CD8-positive, alpha-beta memory T cell (primary cell): ENCODE data around the gene MOB4. TPM values are rescaled to one million over a fixed set of nuclear protein-coding genes. Genes with fewer than 3 reads are reported as not detected.

Experiments
- CTCF ChIA-PET: fragments of 350-600 bp; sonication (Branson Sonifier 250); formaldehyde crosslinking; loops from one replicate; lab custom pipeline; 2021; ENCODE audit warnings: antibody characterized with exemption; lab: Charles Lee
- POLR2A ChIA-PET: fragments of 350-600 bp; sonication (Branson Sonifier 250); formaldehyde crosslinking; loops from one replicate; lab custom pipeline; 2021; ENCODE audit warnings: antibody characterized with exemption; lab: Charles Lee
- DNase-seq, 5 donors: peaks; one replicate each; pipeline versions ENCODE4 v3.0.0 to v3.0.0-alpha.2; 2020 to 2022; ENCODE audit warnings: mixed read lengths in 1 of 5
- H3K27ac ChIP-seq: one replicate; pipeline ENCODE4 v1.7.0; 2013; ENCODE audit warnings: low read depth, mild to moderate bottlenecking, low read length, moderate library complexity
- H3K27me3 ChIP-seq: 2 replicates; pipeline ENCODE4 v1.7.0; 2013; ENCODE audit warnings: low read length, mild to moderate bottlenecking; ENCODE audit not compliant: insufficient read depth, poor library complexity, severe bottlenecking
- H3K36me3 ChIP-seq: 2 replicates; pipeline ENCODE4 v1.7.0; 2013; ENCODE audit warnings: mild to moderate bottlenecking, low read length, moderate library complexity; ENCODE audit not compliant: insufficient read depth
- H3K4me1 ChIP-seq: 2 replicates; pipeline ENCODE4 v1.7.0; 2013; ENCODE audit warnings: mild to moderate bottlenecking, low read length, moderate library complexity; ENCODE audit not compliant: insufficient read depth
- H3K4me3 ChIP-seq: 2 replicates; pipeline ENCODE4 v1.7.0; 2013; ENCODE audit warnings: mild to moderate bottlenecking, low read length
- H3K9me3 ChIP-seq: 2 replicates; pipeline ENCODE4 v1.7.0; 2013; ENCODE audit warnings: mild to moderate bottlenecking, low read length
- H3K27ac Mint-ChIP-seq, 8 donors: one replicate each; pipeline ENCODE4 v1.8.0; 2020 to 2021; ENCODE audit warnings: mixed read lengths in 8 of 8, mild to moderate bottlenecking in 6 of 8, inconsistent platforms in 3 of 8, moderate library complexity in 3 of 8
- H3K27me3 Mint-ChIP-seq, 2 donors: one replicate each; pipeline ENCODE4 v1.8.0; 2020 to 2021; ENCODE audit warnings: mixed read lengths in 2 of 2, mild to moderate bottlenecking in 1 of 2, moderate library complexity in 1 of 2
- H3K36me3 Mint-ChIP-seq, 3 donors: one replicate each; pipeline ENCODE4 v1.8.0; 2020 to 2021; ENCODE audit warnings: mixed read lengths in 3 of 3, inconsistent platforms in 1 of 3, mild to moderate bottlenecking in 1 of 3
- H3K4me1 Mint-ChIP-seq, 3 donors: one replicate each; pipeline ENCODE4 v1.8.0; 2020 to 2021; ENCODE audit warnings: mixed read lengths in 3 of 3, inconsistent platforms in 1 of 3, mild to moderate bottlenecking in 1 of 3
- H3K4me3 Mint-ChIP-seq, 7 donors: one replicate each; pipeline ENCODE4 v1.8.0; 2020 to 2021; ENCODE audit warnings: mixed read lengths in 7 of 7, mild to moderate bottlenecking in 6 of 7, moderate library complexity in 4 of 7, inconsistent platforms in 2 of 7
- H3K9me3 Mint-ChIP-seq, 5 donors: one replicate each; pipeline ENCODE4 v1.8.0; 2020 to 2022; ENCODE audit warnings: mixed read lengths in 5 of 5, mild to moderate bottlenecking in 3 of 5, moderate library complexity in 2 of 5, inconsistent platforms in 1 of 5
- polyA plus RNA-seq: library from polyadenylated mRNA; unstranded; fragments of 300-500 nt; fragmentation: Illumina TruSeq; gene quantifications from one replicate; pipeline ENCODE4 v1.2.3, GENCODE V29; 2021
- total RNA-seq, 2 experiments: library from RNA; stranded (reverse); gene quantifications; one replicate each; pipeline ENCODE4 v1.2.3, GENCODE V29; 2021

Gene MOB4
- total and polyA plus RNA-seq, 3 experiments from 2014 or later, result 21.9 to 26.2 (median 26.1) TPM

DNA sequence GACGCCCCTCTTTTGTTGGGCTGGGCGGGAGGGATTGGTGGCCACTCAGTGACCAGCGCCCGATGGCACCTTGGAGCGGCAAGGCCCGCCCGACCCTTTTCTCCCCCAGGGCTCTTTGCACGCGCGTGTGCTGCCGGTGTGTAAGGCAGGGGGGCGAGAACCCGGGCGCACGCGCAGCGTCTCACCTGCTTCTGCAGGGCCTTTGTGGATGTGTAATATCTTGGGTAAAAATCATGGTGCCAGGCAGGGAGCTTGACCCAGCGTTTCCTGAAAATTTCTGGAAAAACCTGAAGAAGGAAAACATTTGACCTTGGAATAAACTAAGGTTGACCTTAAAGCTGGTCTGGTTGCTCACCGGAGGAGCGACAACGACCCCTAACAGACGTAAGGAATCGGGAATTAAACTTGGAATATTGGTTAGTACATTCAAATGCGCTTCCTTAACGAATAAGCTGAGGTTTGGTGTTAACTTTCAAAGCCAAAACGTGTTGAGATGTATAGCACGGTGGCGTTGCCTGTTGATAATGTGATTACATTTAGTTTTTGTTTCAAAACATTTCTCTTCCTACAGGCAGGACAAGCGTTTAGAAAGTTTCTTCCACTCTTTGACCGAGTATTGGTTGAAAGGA is 15.2 kb upstream of the MOB4 start:
- Mint-ChIP-seq H3K27me3 (no peaks in the 10 kb centered on the region), H3K36me3 (peaks cover 0 to 75% (median 0%) of the 10 kb centered on the region in 3 donors), H3K9me3 (no peaks in the 10 kb centered on the region), H3K27ac (peak overlapping the region; percentile 86 to 99 (median 98)), H3K4me3 (peak overlapping the region; percentile 87 to 99 (median 90)), H3K4me1 (peaks cover 55 to 64% (median 63%) of the 10 kb centered on the region in 3 donors)
- POLR2A ChIA-PET, result interaction anchor here (1.0 to 6.4 kb wide), 5 partner anchors 14 to 373 kb away, joined by 3 to 101 read pairs (median 25); partner anchors contain the start of genes COQ10B, MARS2, MOB4 and SF3B1
- peaks cover 50% of the 10 kb centered on the region for H3K4me1 ChIP-seq
- DNase-seq, result peak in 2 of 5 donors; percentile 18 to 21
- H3K4me3 ChIP-seq, result peak overlapping the region; percentile 95
- H3K36me3 ChIP-seq, result peaks cover 15% of the 10 kb centered on the region
- no peaks in the 10 kb centered on the region for H3K9me3 ChIP-seq
- H3K27me3 ChIP-seq, result no peaks in the 10 kb centered on the region
- CTCF ChIA-PET, result interaction anchor here (1.0 to 3.4 kb wide), 8 partner anchors 8 to 205 kb away, joined by 3 to 14 read pairs (median 4); partner anchors contain the start of genes MARS2, MOB4 and SF3B1
- peak overlapping the region; percentile 90 for H3K27ac ChIP-seq

GRCh38 chr2:197502201-197502600 is 13.7 kb upstream of the MOB4 start:
- no peak for DNase-seq
- Histone ChIP-seq H3K9me3 (no peaks in the 10 kb centered on the region), H3K4me3 (peak overlapping the region; percentile 95), H3K4me1 (peaks cover 34% of the 10 kb centered on the region), H3K27me3 (no peaks in the 10 kb centered on the region), H3K27ac (peak overlapping the region; percentile 50), H3K36me3 (peaks cover 4% of the 10 kb centered on the region)
- H3K4me1 Mint-ChIP-seq, result peaks cover 40 to 51% (median 48%) of the 10 kb centered on the region in 3 donors
- H3K36me3 Mint-ChIP-seq, result peaks cover 0 to 59% (median 0%) of the 10 kb centered on the region in 3 donors
- peak overlapping the region; percentile 86 to 99 (median 98) for H3K27ac Mint-ChIP-seq
- CTCF ChIA-PET, result interaction anchor here (0.9 kb wide), 1 partner anchor 98 kb away, joined by 3 read pairs; no protein-coding TSS in a partner anchor
- no peaks in the 10 kb centered on the region for H3K27me3 Mint-ChIP-seq
- H3K4me3 Mint-ChIP-seq, result peak overlapping the region; percentile 87 to 99 (median 90)
- POLR2A ChIA-PET, result interaction anchor here (0.7 to 6.4 kb wide), 3 partner anchors 13 to 67 kb away, joined by 3 to 101 read pairs (median 9); partner anchors contain the start of genes MOB4 and SF3B1
- H3K9me3 Mint-ChIP-seq, result no peaks in the 10 kb centered on the region

GRCh38 chr2:197502685-197503084 is 13.2 kb upstream of the MOB4 start:
- no peak overlapping the region for H3K27ac ChIP-seq
- Mint-ChIP-seq H3K4me3 (peak overlapping the region; percentile 87 to 99 (median 90)), H3K36me3 (peaks cover 0 to 55% (median 0%) of the 10 kb centered on the region in 3 donors), H3K9me3 (no peaks in the 10 kb centered on the region), H3K4me1 (peaks cover 35 to 46% (median 43%) of the 10 kb centered on the region in 3 donors), H3K27ac (peak overlapping the region; percentile 86 to 99 (median 98)), H3K27me3 (no peaks in the 10 kb centered on the region)
- no peaks in the 10 kb centered on the region for H3K9me3 ChIP-seq
- ChIA-PET POLR2A (interaction anchor here (1.8 to 6.4 kb wide), 2 partner anchors 12 to 68 kb away, joined by 9 to 101 read pairs; partner anchors contain the start of genes MOB4 and SF3B1), CTCF (interaction anchor here (0.9 kb wide), 1 partner anchor 97 kb away, joined by 3 read pairs; no protein-coding TSS in a partner anchor)
- no peak overlapping the region for H3K4me3 ChIP-seq
- no peaks in the 10 kb centered on the region for H3K27me3 ChIP-seq
- peaks cover 30% of the 10 kb centered on the region for H3K4me1 ChIP-seq
- no peak for DNase-seq
- peaks cover 4% of the 10 kb centered on the region for H3K36me3 ChIP-seq

GRCh38 chr2:197504000-197504399 is 11.9 kb upstream of the MOB4 start:
- H3K4me3 ChIP-seq, result no peak overlapping the region
- POLR2A ChIA-PET, result interaction anchor here (0.7 to 6.4 kb wide), 2 partner anchors 11 to 1314 kb away, joined by 3 to 101 read pairs; partner anchors contain the start of gene MOB4
- H3K27me3 Mint-ChIP-seq, result no peaks in the 10 kb centered on the region
- H3K27me3 ChIP-seq, result no peaks in the 10 kb centered on the region
- peaks cover 20% of the 10 kb centered on the region for H3K4me1 ChIP-seq
- peaks cover 4% of the 10 kb centered on the region for H3K36me3 ChIP-seq
- peak overlapping the region in 4 of 8 donors; percentile 17 to 76 (median 47) for H3K27ac Mint-ChIP-seq
- peaks cover 25 to 33% (median 30%) of the 10 kb centered on the region in 3 donors for H3K4me1 Mint-ChIP-seq
- no peak for DNase-seq
- peaks cover 0 to 44% (median 0%) of the 10 kb centered on the region in 3 donors for H3K36me3 Mint-ChIP-seq
- CTCF ChIA-PET, result no interaction called here
- H3K4me3 Mint-ChIP-seq, result peak overlapping the region in 1 of 7 donors; percentile 85
- H3K9me3 ChIP-seq, result no peaks in the 10 kb centered on the region
- no peaks in the 10 kb centered on the region for H3K9me3 Mint-ChIP-seq
- no peak overlapping the region for H3K27ac ChIP-seq

GRCh38 chr2:197504512-197504911 is 11.4 kb upstream of the MOB4 start:
- Mint-ChIP-seq H3K4me1 (peaks cover 25 to 32% (median 30%) of the 10 kb centered on the region in 3 donors), H3K4me3 (no peak overlapping the region), H3K27ac (peak overlapping the region in 5 of 8 donors; percentile 17 to 76 (median 24)), H3K36me3 (peaks cover 0 to 41% (median 0%) of the 10 kb centered on the region in 3 donors), H3K27me3 (no peaks in the 10 kb centered on the region), H3K9me3 (no peaks in the 10 kb centered on the region)
- Histone ChIP-seq H3K27ac (no peak overlapping the region), H3K4me1 (peaks cover 20% of the 10 kb centered on the region), H3K36me3 (peaks cover 4% of the 10 kb centered on the region), H3K27me3 (no peaks in the 10 kb centered on the region), H3K9me3 (no peaks in the 10 kb centered on the region), H3K4me3 (no peak overlapping the region)
- ChIA-PET CTCF (no interaction called here), POLR2A (interaction anchor here (0.7 kb wide), 1 partner anchor 1314 kb away, joined by 3 read pairs; no protein-coding TSS in a partner anchor)
- no peak for DNase-seq

DNA sequence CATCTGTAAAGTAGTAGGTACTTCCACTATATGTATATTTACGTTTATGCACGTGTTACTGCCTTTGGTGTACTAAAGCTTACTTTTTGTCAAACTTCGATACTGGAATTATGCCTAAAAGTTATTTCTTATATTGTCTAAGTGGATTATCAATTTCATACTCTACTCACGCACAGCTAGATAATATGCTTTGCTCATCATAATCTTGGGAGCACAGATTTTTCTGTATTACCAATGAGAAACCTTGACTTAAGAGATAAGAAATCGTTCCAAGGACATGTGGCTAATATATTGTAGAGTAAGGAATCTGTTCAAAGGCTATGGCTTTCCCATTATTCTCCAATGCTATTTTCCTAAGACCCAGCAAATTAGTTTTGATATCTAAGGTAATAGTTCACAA is 9.2 kb upstream of the MOB4 start:
- ChIA-PET POLR2A (no interaction called here), CTCF (interaction anchor here (0.6 to 2.1 kb wide), 2 partner anchors 9 to 32 kb away, joined by 3 to 9 read pairs; partner anchors contain the start of gene MOB4)
- Mint-ChIP-seq H3K27ac (peak overlapping the region in 1 of 8 donors; percentile 76), H3K36me3 (peaks cover 0 to 29% (median 0%) of the 10 kb centered on the region in 3 donors), H3K4me3 (no peak overlapping the region), H3K4me1 (peaks cover 16 to 23% (median 21%) of the 10 kb centered on the region in 3 donors), H3K9me3 (no peaks in the 10 kb centered on the region), H3K27me3 (no peaks in the 10 kb centered on the region)
- H3K36me3 ChIP-seq, result peaks cover 4% of the 10 kb centered on the region
- no peaks in the 10 kb centered on the region for H3K27me3 ChIP-seq
- no peak overlapping the region for H3K4me3 ChIP-seq
- no peak for DNase-seq
- H3K9me3 ChIP-seq, result no peaks in the 10 kb centered on the region
- peaks cover 15% of the 10 kb centered on the region for H3K4me1 ChIP-seq
- no peak overlapping the region for H3K27ac ChIP-seq

GRCh38 chr2:197513915-197514314 is 2.0 kb upstream of the MOB4 start:
- H3K27ac Mint-ChIP-seq, result peak overlapping the region in 5 of 8 donors; percentile 32 to 97 (median 92)
- ChIA-PET CTCF (interaction anchor here (1.2 kb wide), 1 partner anchor 14 kb away, joined by 4 read pairs; the partner anchor contains the start of genes HSPD1 and HSPE1), POLR2A (interaction anchor here (5.4 kb wide), 1 partner anchor 13 kb away, joined by 101 read pairs; the partner anchor contains the start of genes HSPD1 and HSPE1)
- Histone ChIP-seq H3K4me3 (no peak overlapping the region), H3K9me3 (no peaks in the 10 kb centered on the region), H3K27me3 (no peaks in the 10 kb centered on the region), H3K36me3 (no peaks in the 10 kb centered on the region), H3K4me1 (peaks cover 18% of the 10 kb centered on the region), H3K27ac (no peak overlapping the region)
- H3K27me3 Mint-ChIP-seq, result no peaks in the 10 kb centered on the region
- DNase-seq, result no peak
- peaks cover 24 to 40% (median 27%) of the 10 kb centered on the region in 3 donors for H3K4me1 Mint-ChIP-seq
- H3K4me3 Mint-ChIP-seq, result peak overlapping the region in 1 of 7 donors; percentile 50
- H3K9me3 Mint-ChIP-seq, result no peaks in the 10 kb centered on the region
- peaks cover 0 to 11% (median 0%) of the 10 kb centered on the region in 3 donors for H3K36me3 Mint-ChIP-seq
